Left cardiac atrium (tissue), 4 donors: ENCODE results near the gene ITPK1. TPM values are rescaled to one million over a fixed set of nuclear protein-coding genes. Genes with fewer than 3 reads are reported as not detected.
A peak's percentile ranks its signal among the peaks of the same experiment; 100 is the strongest.

Experiments
- ATAC-seq, 2 donors: fragments of 200-7000 bp; cut with Tn5 transposase; one replicate each; pipeline ENCODE4 v1.9.1; 2020; ENCODE audit warnings: mild to moderate bottlenecking in 2 of 2, moderate library complexity in 2 of 2
- DNase-seq: peaks from one replicate; pipeline ENCODE4 v3.0.0-alpha.2; 2020
- intact Hi-C, 2 donors: fragments of 100-400 bp; cut with DNase I; formaldehyde crosslinking; loops; one replicate each; pipeline versions ENCODE4 v1.14.1 to v1.15.1; 2022 to 2023
- total RNA-seq, 2 donors: library from RNA; stranded (reverse); fragmentation: NEBNext Ultra II Directional; extraction: Animal tissue kit (Norgen Biotek cat#: 25700); gene quantifications; one replicate each; pipeline ENCODE4 v1.2.1, GENCODE V29; 2021
- donor health status: DM: no; HTN: yes; CAD: no.
- donor health status: DM: no; HTN: yes; CAD: no; lungs with severe emphysema.
- donor health status: DM: yes; HTN: yes; CAD: no.
- donor health status: Dilated cardiomyopathy.

The ITPK1 gene
- total RNA-seq, 2 donors from 2014 or later, result 92.0 to 99.9 TPM

GRCh38 chr14:92976268-92976667 is 139.5 kb downstream of the ITPK1 start:
- no peak for DNase-seq
- ATAC-seq, result no peak
- intact Hi-C loops, result no loop called here

GRCh38 chr14:92974541-92975345 is 141.0 kb downstream of the ITPK1 start:
- ATAC-seq (peak in 1 of 2 donors; percentile 10), DNase-seq (no peak)
- intact Hi-C loops, result no loop called here

GRCh38 chr14:92973798-92974372 is 141.8 kb downstream of the ITPK1 start:
- ATAC-seq (peak; percentile 45 to 67), DNase-seq (no peak)
- intact Hi-C loops, result loop anchor here in 1 of 2 donors (2.0 kb wide), 1 partner anchor 37 kb away; no protein-coding TSS in a partner anchor

DNA sequence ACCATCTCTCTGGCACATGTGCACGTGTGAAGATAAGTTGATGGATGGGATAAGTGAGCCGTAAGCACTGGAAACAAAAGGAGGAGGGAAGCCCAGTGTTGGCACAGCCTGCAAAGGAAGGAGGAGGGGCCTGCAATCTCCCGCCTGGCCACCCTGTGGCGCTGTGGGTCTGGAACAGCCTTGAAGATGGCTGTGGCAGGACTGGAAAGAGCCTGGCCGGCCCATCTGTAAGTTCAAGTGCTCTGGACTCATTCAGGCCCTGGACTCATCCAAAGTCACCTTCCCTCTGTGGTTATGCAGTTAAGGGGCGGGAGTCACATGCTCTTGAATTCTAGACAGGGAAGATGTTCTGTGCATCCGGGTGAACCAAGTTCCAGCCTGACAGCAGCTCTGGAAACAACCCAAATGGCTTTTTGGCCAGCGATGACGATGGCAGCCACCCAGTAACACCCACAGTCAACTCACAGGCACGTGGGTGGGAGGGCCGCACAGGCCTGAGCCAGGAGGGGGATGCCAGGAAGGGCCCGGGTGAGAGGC is 142.4 kb downstream of the ITPK1 start:
- intact Hi-C loops, result loop anchor here in 1 of 2 donors (2.0 kb wide), 1 partner anchor 37 kb away; no protein-coding TSS in a partner anchor
- peak; percentile 69 for DNase-seq
- ATAC-seq, result peak; percentile 85 to 89

DNA sequence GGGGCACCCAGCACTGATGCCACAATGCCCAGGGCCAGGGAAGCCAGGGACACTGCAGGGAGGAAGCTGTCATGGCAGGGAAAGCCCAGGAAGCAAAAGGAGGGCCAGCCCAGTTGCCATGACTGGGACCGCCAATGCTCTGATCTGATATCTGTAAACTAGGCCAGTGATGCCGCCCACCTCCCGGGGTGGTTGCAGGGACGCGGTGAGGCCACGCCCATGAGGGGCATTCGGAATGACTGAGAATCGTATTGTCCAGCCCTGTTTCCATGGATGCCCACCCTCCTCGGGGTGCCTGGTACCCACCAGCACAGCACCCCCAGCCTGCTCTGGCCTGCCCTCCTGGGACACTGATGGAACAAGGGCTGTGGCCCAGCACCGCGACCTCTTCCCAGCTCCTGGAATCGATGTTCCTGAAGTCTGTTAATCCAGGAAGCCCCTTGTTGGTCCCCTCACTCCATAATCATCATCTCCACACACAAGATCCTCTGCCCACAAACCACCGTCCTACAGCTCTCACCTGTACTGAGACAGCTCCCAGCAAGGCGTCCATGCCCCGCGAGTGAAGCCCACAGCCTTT is 144.0 kb downstream of the ITPK1 start:
- DNase-seq, result no peak
- ATAC-seq, result no peak
- intact Hi-C loops, result loop anchor here in 1 of 2 donors (2.0 kb wide), 1 partner anchor 39 kb away; no protein-coding TSS in a partner anchor

DNA sequence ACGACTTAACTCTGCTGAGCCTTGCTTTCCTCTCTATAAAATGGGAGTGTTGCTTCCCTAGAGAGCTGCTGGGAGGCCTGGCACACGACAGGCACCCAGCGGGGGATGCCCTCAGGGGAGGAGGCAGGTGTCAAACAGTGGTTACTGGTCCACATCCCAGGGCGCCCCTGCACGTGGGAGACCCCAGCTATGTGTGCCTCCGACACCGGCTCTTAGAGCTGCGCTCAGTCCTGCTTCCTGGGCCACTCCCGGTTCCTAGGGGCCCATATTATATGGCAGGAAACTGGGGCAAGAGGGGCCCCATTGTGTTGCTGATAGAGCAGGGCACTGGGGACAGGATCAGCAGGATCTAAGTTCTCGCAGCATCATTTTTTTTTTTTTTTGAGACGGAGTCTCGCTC is 145.5 kb downstream of the ITPK1 start:
- no peak for DNase-seq
- no peak for ATAC-seq
- intact Hi-C loops, result no loop called here

- no peak for ATAC-seq
- intact Hi-C loops, result no loop called here
- DNase-seq, result no peak
Observed at GRCh38 chr14:92969871-92970270, 145.9 kb downstream of the ITPK1 start.

GRCh38 chr14:92969430-92969829 is 146.3 kb downstream of the ITPK1 start:
- ATAC-seq (no peak), DNase-seq (no peak)
- intact Hi-C loops, result no loop called here

GRCh38 chr14:92968291-92969020 is 147.3 kb downstream of the ITPK1 start:
- intact Hi-C loops, result no loop called here
- DNase-seq, result no peak
- no peak for ATAC-seq

- intact Hi-C loops, result no loop called here
- DNase-seq, result no peak
- ATAC-seq, result no peak
Observed at GRCh38 chr14:92967346-92967926, 148.3 kb downstream of the ITPK1 start.

DNA sequence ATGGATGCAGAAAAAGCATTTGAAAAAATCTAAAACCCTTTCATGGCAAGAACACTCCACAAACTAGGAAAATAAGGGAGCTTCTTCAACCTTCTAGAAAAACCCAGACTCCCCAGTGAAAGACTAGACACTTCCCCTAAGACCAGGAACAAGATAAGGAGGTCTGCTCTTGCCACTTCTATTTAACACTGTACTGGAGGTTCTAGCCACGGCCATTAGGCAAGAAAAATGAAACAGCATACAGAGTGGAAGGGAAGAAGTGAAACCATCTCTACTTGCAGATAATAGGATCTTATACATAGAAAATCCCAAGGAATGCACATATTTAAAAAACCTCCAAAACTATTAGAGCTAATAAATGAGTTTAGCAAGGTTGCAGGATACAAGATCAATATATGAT is 150.4 kb downstream of the ITPK1 start:
- DNase-seq (no peak), ATAC-seq (no peak)
- intact Hi-C loops, result no loop called here

GRCh38 chr14:92964124-92965109 is 151.3 kb downstream of the ITPK1 start:
- DNase-seq (no peak), ATAC-seq (peak; percentile 58 to 60)
- intact Hi-C loops, result no loop called here

GRCh38 chr14:92963301-92964123 is 152.2 kb downstream of the ITPK1 start:
- intact Hi-C loops, result no loop called here
- no peak for DNase-seq
- ATAC-seq, result peak; percentile 25 to 53

GRCh38 chr14:92962831-92963095 is 153.0 kb downstream of the ITPK1 start:
- ATAC-seq, result no peak
- intact Hi-C loops, result no loop called here
- no peak for DNase-seq

DNA sequence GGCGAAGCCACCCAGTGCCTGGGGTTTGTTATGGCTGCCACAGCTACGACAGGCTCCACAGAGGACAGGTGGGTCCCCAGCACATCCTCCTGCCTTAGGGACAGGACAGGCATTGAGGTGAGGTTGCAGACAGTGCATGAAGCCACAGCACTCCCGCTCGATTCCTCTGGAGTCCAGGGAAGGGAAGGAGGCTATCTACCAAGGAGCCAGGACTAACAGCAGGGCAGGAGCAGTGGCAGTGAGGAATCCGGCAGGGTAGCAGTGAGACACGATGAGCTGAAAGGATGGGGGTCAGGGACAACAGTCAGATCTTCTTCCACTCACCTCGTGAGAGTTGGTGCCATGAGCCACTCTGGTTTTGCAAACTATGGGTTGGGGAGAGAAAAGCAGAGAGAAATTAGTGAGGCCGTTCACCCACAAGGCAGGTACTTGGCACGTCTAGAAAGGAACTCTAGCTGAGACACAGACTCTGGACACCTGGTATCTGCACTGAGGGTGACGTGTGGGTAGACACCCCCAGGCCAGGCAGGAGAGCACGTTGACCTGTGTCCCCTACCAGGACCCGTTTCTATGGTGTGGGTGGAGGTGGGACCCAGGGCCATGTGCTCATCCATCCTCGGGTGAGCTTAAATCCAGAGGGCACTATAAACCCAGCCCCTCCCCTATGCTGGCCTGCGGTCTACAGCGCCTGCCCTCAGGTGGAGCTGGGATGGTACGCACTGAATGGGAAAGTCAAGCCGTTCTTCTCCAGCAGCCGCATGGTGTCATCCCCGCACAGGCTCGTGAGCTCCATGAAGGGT is 153.5 kb downstream of the ITPK1 start:
- intact Hi-C loops, result no loop called here
- no peak for ATAC-seq
- no peak for DNase-seq

DNA sequence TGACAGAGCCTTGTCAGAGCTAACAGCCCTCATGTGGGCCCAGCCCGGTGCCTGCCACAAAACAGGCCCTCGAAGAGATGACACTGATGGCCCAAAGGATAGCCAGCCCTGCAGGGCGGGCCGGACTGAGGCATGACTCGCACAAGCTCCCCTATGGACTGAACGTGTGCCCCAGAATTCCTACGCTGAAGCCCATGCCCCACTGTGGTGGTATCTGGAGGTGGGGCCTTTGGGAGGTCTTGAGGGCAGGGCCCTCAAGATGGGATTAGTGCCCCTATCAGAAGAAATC is 154.2 kb downstream of the ITPK1 start:
- ATAC-seq, result no peak
- intact Hi-C loops, result no loop called here
- DNase-seq, result no peak
